RWPE2 (cell line): ENCODE results near the gene KHK.

Experiments used
- ATAC-seq: fragments of 200-7000 bp; cut with Tn5 transposase; 3 replicates; pipeline ENCODE4 v1.9.1; 2021; ENCODE audit warnings: low read depth
- DNase-seq: peaks from one replicate; pipeline ENCODE4 v3.0.0-alpha.2; 2020; ENCODE audit warnings: low spot score
- H3K27ac ChIP-seq: fragments of 450-650 bp; 2 replicates; pipeline ENCODE4 v1.5.1; 2017; ENCODE audit warnings: mild to moderate bottlenecking; ENCODE audit not compliant: poor library complexity, severe bottlenecking
- H3K27me3 ChIP-seq: fragments of 250-450 bp; sonication (Bioruptor Pico); 2 replicates; pipeline ENCODE4 v1.5.1; 2021; ENCODE audit warnings: mild to moderate bottlenecking, moderate library complexity; ENCODE audit not compliant: insufficient read depth, poor library complexity, severe bottlenecking
- H3K36me3 ChIP-seq: fragments of 250-450 bp; sonication (Bioruptor Pico); 2 replicates; pipeline ENCODE4 v1.5.1; 2020; ENCODE audit warnings: low read depth, mild to moderate bottlenecking, moderate library complexity
- H3K4me1 ChIP-seq: fragments of 250-450 bp; sonication (Bioruptor Pico); 2 replicates; pipeline ENCODE4 v1.5.1; 2021; ENCODE audit warnings: mild to moderate bottlenecking, moderate library complexity; ENCODE audit not compliant: insufficient read depth, poor library complexity, severe bottlenecking
- H3K4me3 ChIP-seq: fragments of 250-450 bp; sonication (Bioruptor Pico); 2 replicates; pipeline ENCODE4 v1.5.1; 2021; ENCODE audit warnings: mild to moderate bottlenecking, moderate library complexity; ENCODE audit not compliant: severe bottlenecking
- H3K9me3 ChIP-seq: fragments of 250-450 bp; sonication (Bioruptor Pico); 2 replicates; pipeline ENCODE4 v1.5.1; 2021; ENCODE audit warnings: mild to moderate bottlenecking, moderate library complexity; ENCODE audit not compliant: severe bottlenecking
- TF ChIP-seq, protein P1 (sequence below): fragments of 450-650 bp; IDR thresholded peaks from one replicate; pipeline ENCODE4 v1.5.1; 2017; ENCODE audit warnings: mild to moderate bottlenecking, moderate library complexity; ENCODE audit not compliant: poor library complexity, severe bottlenecking

The KHK gene

DNA sequence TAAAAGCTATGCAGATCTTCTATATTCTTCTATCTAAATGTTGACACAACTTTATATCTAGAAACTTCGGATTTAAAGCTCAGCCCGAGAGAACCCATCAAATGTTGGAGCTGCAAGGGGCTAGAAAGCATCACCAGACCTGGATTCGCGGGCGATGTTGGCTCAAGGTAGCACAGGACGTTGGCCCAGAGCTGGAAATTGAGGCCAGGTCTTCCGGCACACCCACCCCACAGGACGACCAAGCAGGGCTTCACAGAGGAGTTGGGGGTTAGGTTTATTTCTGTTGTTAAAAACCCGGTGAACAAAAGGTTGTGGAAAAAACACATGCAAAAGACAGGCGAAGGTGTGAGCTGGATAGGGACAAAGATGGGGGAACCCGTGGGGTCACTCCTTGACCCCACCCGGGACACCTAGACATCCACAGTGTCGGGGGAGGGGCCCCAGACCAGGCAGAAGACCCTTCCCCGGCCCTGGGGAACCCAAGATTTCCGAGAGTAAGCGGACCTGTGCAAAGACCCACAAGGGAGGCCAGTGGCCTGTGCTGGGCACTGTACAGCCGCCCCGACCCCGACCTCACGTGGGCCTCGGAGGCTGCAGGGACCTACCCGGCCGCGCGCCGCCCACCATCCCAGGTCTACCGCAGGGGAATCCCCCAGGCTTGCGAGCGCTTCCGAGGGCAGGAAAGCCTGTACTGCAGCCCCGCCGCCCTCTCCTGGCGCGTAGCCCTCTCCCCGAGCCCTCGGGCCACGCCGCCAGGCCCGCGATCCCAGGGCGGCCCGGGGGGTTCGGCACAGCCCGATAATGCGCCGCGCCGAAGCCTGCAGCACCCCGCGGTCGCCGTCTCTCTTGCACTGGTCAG lies 36.9 kb upstream of the KHK start:
- Histone ChIP-seq H3K4me1 (peaks cover 3% of the 10 kb centered on the region), H3K4me3 (peak overlapping the region; percentile 73), H3K36me3 (peaks cover 8% of the 10 kb centered on the region), H3K9me3 (no peaks in the 10 kb centered on the region), H3K27ac (peak overlapping the region; percentile 64), H3K27me3 (no peaks in the 10 kb centered on the region)
- DNase-seq (no peak), ATAC-seq (peak; percentile 2)
- TF ChIP-seq, protein P1, sequence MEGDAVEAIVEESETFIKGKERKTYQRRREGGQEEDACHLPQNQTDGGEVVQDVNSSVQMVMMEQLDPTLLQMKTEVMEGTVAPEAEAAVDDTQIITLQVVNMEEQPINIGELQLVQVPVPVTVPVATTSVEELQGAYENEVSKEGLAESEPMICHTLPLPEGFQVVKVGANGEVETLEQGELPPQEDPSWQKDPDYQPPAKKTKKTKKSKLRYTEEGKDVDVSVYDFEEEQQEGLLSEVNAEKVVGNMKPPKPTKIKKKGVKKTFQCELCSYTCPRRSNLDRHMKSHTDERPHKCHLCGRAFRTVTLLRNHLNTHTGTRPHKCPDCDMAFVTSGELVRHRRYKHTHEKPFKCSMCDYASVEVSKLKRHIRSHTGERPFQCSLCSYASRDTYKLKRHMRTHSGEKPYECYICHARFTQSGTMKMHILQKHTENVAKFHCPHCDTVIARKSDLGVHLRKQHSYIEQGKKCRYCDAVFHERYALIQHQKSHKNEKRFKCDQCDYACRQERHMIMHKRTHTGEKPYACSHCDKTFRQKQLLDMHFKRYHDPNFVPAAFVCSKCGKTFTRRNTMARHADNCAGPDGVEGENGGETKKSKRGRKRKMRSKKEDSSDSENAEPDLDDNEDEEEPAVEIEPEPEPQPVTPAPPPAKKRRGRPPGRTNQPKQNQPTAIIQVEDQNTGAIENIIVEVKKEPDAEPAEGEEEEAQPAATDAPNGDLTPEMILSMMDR, result no peak

DNA sequence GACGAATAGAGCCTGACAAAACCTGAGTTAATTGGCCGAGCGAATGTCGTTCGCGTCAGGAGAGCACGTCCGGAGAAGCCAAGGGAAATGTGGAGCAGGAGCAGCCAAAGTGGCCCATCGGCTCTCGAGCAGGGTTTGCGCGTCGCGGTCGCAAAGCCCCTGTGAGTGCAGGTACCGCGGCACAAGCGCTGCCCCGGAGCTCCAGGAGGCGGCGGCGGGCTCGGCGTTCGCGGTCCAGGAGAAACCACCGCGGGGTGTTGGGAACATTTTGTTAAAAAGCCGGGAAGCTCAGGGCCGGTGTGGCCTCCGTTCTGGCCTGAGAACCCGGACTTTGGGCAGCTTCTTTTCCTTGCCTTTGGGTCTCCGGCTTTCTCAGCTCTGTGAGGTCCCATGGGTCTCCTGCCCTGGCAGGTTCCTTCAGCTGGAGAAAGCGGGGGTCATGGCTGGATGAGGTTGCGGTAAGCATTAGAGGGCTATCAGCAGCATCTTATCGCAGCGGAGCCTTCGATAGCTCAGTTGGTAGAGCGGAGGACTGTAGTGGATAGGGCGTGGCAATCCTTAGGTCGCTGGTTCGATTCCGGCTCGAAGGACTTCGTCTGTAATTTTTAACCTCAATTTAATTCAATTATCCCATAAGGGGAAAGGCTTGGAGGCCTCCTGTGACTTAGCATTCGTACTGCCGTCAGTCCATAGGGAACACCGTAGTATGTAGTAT lies 36.1 kb upstream of the KHK start:
- ATAC-seq (peak; percentile 71), DNase-seq (peak; percentile 82)
- Histone ChIP-seq H3K27me3 (no peaks in the 10 kb centered on the region), H3K36me3 (peaks cover 15% of the 10 kb centered on the region), H3K4me1 (peaks cover 3% of the 10 kb centered on the region), H3K4me3 (peak overlapping the region; percentile 73), H3K9me3 (no peaks in the 10 kb centered on the region), H3K27ac (peak overlapping the region; percentile 64)
- TF ChIP-seq, protein P1, result peak; percentile 19

DNA sequence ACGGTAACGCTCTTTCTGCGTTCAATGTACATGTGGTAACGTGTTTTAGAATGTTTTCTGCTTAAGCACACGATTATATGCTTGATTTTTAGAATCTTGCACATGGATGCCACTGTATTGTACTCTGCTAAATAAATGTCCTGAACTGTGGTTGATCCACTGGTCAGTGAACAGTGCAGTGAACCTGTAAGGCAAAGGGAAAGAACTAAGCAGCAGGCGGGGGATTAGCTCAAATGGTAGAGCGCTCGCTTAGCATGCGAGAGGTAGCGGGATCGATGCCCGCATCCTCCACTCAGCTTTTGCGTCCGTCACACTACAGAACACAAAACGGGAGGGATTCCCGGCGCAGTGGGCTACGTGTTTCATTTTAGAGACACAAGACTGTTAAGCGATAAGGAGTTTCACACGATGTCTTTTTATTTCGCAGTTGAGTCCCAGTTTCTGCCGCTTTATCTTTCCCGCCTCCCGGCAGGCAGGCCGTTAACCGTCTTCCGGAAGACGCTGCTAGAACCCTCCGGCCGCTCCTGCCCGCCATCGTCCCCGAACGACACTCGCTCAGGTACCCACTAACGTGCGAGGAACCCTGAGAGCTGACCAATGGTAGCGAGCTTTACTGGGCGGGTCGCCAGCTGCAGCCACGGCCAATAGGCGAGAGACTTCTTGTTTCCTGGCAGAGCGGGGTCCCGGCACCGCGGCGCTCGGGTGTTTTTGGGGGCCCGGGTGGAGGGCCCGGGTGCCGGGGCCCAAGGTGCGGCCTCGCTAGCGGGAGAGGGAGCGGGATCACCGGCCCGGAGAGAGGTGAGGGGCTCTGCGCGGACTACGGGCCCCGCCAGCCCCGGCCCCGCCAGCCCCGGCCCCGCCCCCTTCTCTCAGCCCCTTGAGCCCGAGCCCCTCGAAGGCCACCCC lies 35.3 kb upstream of the KHK start, which contains the start of gene AGBL5:
AGBL5 (plus strand) TSS at position 673 of the 906 bp plus-strand sequence. CDS start 1,291 bp downstream, outside the sequence.
- DNase-seq, result peak; percentile 94
- H3K27ac ChIP-seq, result peak within 1 kb of the TSS; percentile 64
- ATAC-seq, result peak; percentile 69
- no peaks in the 10 kb centered on the region for H3K9me3 ChIP-seq
- H3K36me3 ChIP-seq, result peaks cover 24% of the 10 kb centered on the region
- H3K4me3 ChIP-seq, result peak within 1 kb of the TSS; percentile 73
- peaks cover 3% of the 10 kb centered on the region for H3K4me1 ChIP-seq
- TF ChIP-seq, protein P1, result no peak
- H3K27me3 ChIP-seq, result no peaks in the 10 kb centered on the region

DNA sequence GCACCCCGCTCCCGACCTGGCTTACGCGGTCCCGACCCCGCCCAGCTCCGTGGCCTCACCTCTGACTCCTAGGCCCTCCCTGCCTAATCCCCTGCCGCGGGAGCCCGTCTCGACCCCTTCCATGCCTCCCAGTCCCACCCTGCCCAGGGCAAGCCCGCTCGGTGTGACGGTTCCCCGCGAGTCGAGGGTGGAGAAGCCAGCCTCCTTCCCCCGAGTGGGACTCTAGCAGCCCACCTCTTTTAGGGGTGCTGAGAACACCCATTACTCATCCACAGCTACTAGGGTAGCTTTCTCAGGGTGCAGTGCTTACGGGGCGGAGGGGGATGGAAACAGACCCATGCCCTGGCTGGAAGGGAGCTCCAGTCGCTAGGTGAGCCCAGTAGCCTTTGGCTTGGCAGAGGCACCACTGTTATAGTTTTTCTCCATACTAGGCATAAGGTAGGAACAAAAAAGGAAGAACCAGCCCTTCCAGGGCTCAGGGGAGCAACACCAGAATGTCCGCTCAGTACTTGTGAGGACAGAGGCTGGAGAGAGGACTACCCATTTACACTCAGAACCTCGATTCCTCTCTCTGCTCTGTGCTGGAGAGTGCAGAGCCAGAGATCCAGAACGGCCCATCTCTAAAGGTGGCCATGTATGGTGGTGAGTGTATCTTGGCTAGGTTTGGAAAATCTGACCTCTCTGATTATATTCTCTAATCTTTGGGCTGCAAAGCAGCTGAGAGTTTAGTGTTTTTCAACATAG lies 34.5 kb upstream of the KHK start:
- Histone ChIP-seq H3K36me3 (peaks cover 30% of the 10 kb centered on the region), H3K27ac (peak overlapping the region; percentile 64)

More for the DNA sequence above, 34.5 kb upstream of the KHK start:
- TF ChIP-seq, protein P1, result no peak
- Histone ChIP-seq H3K4me3 (peak overlapping the region; percentile 73), H3K9me3 (no peaks in the 10 kb centered on the region), H3K27me3 (no peaks in the 10 kb centered on the region), H3K4me1 (peaks cover 3% of the 10 kb centered on the region)
- no peak for DNase-seq
- ATAC-seq, result no peak
